HUES48 (cell line): ENCODE results near the gene P3R3URF.

Source experiments
- H3K27ac ChIP-seq: one replicate; pipeline ENCODE4 v1.7.0; 2013; ENCODE audit warnings: low read depth, low read length, inconsistent platforms
- H3K27me3 ChIP-seq: 2 replicates; pipeline ENCODE4 v1.6.1; 2013; ENCODE audit warnings: mild to moderate bottlenecking, low read length; ENCODE audit not compliant: control insufficient read depth, insufficient read depth
- H3K36me3 ChIP-seq: 2 replicates; pipeline ENCODE4 v1.6.1; 2013; ENCODE audit warnings: low read length; ENCODE audit not compliant: control insufficient read depth, insufficient read depth
- H3K4me1 ChIP-seq: 2 replicates; pipeline ENCODE4 v1.6.1; 2013; ENCODE audit warnings: mild to moderate bottlenecking, low read length; ENCODE audit not compliant: control insufficient read depth, insufficient read depth
- H3K4me3 ChIP-seq: 2 replicates; pipeline ENCODE4 v1.5.1; 2013; ENCODE audit warnings: mild to moderate bottlenecking, low read depth, low read length
- H3K9ac ChIP-seq: 2 replicates; pipeline ENCODE4 v1.6.1; 2013; ENCODE audit warnings: mild to moderate bottlenecking, low read depth, low read length, moderate library complexity
- H3K9me3 ChIP-seq: 2 replicates; pipeline ENCODE4 v1.6.1; 2013; ENCODE audit warnings: low read length; ENCODE audit not compliant: control insufficient read depth, insufficient read depth

P3R3URF gene

DNA sequence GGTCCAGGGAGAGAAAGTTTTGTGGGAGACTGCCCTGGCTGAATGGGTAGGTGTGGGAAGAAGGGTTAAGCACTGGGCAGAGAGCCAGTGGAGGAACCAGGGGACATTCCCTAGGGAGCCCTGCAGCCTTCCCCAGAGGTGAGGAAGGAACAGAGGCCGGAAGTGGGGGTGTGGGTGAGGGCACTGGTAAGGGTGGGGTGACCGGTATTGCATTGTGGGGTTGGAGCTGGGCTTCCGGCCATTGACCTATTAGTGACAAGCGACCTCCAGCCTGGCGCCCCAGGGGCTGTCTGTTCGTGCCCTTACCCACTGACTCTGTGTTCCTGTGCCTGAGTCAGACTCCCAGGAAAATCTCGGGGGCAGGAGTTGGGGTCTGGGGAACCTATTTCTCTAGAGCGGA, 4.9 kb downstream of the P3R3URF start:
- H3K9me3 ChIP-seq: no peaks in the 10 kb centered on the region
- no peak overlapping the region for H3K9ac ChIP-seq
- H3K27ac ChIP-seq: no peak overlapping the region
- H3K36me3 ChIP-seq: no peaks in the 10 kb centered on the region
- H3K4me3 ChIP-seq: no peak overlapping the region
- peaks cover 12% of the 10 kb centered on the region for H3K27me3 ChIP-seq
- peaks cover 23% of the 10 kb centered on the region; the same call in 1 of the 2 replicates for H3K4me1 ChIP-seq

DNA sequence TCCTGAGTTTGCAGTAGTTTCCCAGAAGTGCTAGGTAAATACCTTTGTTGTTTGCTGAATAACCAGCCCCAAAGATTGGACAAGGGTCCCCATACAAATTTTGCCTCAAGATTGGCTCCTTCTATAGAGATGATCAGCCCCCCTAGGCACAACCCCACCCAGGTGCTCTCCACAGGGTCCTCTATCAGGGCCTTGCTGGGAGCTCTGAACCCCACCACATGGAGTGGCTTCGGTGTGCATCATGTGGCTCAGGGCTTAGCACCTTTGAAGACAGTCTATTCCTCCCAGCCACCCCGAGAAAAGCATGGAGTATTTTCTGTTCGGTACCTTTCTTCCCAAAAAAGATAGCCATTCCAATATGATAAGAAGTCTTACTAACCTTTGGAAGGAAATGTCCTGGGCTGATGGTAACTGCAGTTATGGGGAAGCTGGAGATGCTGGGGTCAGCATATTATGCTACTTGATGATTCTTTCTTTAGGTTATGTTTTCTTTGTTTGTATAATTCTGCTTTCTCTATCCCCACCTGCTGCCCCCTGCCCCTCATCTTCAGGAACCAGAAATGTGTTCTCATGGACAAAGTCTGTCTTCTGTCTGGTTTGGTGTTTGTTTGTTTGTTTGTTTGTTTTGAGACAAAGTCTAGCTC, 6.4 kb downstream of the P3R3URF start:
- peaks cover 25% of the 10 kb centered on the region; the same call in 1 of the 2 replicates for H3K4me1 ChIP-seq
- H3K9me3 ChIP-seq: no peaks in the 10 kb centered on the region
- H3K4me3 ChIP-seq: no peak overlapping the region
- H3K36me3 ChIP-seq: no peaks in the 10 kb centered on the region
- H3K27me3 ChIP-seq: peaks cover 13% of the 10 kb centered on the region
- H3K27ac ChIP-seq: no peak overlapping the region
- no peak overlapping the region for H3K9ac ChIP-seq

DNA sequence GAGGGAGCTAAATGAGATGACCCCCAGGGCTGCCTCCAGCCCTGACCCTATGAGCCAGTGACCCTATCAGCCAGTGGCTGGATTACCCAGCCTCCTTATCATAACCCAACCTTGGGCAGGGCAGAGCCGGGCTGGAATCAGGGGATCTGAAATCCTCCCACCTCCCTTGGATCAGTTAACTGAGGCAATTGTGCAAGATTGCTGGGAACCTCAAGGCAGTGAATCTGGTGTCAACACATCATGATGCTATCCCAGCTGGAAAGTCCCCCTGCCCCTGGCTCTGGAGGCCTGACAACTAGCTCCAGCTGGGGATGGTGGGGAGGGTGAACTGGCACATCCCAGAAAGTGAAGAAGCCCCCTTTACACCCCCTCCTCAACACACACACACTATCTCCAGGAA, 7.8 kb downstream of the P3R3URF start:
- H3K4me1 ChIP-seq: peaks cover 19% of the 10 kb centered on the region; the same call in 1 of the 2 replicates
- peaks cover 13% of the 10 kb centered on the region for H3K27me3 ChIP-seq
- H3K27ac ChIP-seq: no peak overlapping the region
- H3K36me3 ChIP-seq: no peaks in the 10 kb centered on the region
- H3K9ac ChIP-seq: no peak overlapping the region
- no peak overlapping the region for H3K4me3 ChIP-seq
- no peaks in the 10 kb centered on the region for H3K9me3 ChIP-seq

DNA sequence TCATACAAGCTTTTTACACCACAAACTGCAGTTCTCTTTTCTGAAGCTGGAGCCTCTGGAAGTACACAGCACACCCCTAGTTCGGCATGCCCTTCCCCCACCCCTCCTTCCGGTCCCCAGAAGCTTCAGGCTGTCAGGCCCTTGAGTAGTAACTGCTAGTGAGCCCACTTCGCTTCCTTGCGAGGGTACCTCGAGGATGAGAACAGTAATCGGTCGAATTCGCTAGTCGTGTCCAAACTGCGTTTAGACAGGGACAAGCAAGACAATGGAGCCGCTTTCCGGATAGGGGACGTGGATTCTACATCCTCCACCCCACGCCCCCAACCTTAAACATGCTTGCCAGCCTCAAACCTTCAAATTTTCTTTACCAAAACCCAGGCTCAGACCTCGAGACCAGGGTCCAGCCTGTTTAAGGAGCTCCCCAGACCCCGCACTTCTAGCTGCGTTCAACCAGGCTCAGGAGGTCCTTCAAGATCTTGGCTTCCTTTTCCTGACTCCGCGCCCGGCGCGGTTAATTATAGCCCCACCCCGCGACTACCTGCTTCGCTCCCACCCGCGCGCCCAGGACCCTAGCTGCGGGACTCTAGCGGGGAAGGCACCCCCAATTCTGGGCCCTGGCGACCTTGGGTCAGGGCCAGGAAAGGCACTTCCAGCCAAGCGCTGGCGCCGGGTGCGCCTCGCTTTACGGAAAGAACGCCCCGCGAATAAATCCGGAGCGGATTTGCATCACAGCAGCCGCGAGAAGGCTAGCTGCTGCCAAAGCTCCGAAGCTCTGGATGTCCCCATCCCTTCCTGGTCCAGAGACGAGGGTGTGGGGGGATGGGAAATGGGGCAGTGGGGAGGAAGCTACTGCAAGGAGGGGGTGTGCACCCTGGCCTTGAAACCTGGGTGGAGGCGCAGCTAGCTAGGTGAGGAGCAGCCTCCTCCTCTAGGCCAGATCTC, 9.5 kb downstream of the P3R3URF start:
- Histone ChIP-seq H3K27me3 (peaks cover 13% of the 10 kb centered on the region), H3K4me3 (no peak overlapping the region), H3K9me3 (no peaks in the 10 kb centered on the region), H3K36me3 (no peaks in the 10 kb centered on the region), H3K4me1 (peaks cover 14% of the 10 kb centered on the region; the same call in 1 of the 2 replicates), H3K27ac (no peak overlapping the region), H3K9ac (no peak overlapping the region)

DNA sequence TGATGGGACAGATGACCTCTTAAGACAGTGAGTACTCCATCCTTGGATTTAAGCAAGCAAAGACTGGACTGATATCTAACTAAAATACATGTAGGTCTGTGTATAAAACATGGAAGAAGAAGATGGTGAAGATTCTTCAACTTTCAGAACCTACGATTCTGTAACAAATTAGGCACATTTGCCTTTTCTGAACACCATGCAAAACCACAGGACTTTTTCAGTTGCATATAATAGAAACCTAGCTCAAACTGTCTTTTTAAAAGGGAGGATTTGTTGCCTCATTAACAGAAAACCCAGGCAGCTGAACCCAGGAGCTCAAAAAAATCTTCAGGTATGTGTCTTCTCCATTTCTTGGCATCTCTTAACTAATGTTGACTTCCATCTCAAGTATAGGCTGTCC, 16.1 kb downstream of the P3R3URF start:
- Histone ChIP-seq H3K4me3 (no peak overlapping the region), H3K4me1 (no peaks in the 10 kb centered on the region), H3K27ac (no peak overlapping the region), H3K27me3 (no peaks in the 10 kb centered on the region), H3K9me3 (no peaks in the 10 kb centered on the region), H3K36me3 (no peaks in the 10 kb centered on the region), H3K9ac (no peak overlapping the region)

DNA sequence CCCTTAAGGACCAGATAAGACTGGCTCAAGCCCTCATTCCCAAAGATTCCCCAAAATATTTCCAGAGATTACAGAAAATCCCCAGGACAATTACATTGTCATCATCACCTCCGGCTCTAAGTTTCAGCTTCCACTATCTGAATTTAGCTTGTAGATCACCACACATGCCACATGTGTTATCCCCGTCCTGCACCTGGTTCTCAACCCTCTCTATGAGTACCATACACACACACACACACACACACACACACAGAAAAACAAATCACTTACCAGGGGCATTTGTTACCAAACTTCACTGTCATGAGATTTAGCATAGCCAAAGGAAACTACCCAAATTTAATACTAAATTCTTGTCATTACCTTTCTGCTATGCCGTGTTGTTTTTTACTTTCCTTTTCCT, 16.8 kb downstream of the P3R3URF start:
- H3K9me3 ChIP-seq: no peaks in the 10 kb centered on the region
- no peaks in the 10 kb centered on the region for H3K36me3 ChIP-seq
- H3K4me3 ChIP-seq: no peak overlapping the region
- H3K27ac ChIP-seq: no peak overlapping the region
- H3K27me3 ChIP-seq: no peaks in the 10 kb centered on the region
- H3K4me1 ChIP-seq: no peaks in the 10 kb centered on the region
- H3K9ac ChIP-seq: no peak overlapping the region

DNA sequence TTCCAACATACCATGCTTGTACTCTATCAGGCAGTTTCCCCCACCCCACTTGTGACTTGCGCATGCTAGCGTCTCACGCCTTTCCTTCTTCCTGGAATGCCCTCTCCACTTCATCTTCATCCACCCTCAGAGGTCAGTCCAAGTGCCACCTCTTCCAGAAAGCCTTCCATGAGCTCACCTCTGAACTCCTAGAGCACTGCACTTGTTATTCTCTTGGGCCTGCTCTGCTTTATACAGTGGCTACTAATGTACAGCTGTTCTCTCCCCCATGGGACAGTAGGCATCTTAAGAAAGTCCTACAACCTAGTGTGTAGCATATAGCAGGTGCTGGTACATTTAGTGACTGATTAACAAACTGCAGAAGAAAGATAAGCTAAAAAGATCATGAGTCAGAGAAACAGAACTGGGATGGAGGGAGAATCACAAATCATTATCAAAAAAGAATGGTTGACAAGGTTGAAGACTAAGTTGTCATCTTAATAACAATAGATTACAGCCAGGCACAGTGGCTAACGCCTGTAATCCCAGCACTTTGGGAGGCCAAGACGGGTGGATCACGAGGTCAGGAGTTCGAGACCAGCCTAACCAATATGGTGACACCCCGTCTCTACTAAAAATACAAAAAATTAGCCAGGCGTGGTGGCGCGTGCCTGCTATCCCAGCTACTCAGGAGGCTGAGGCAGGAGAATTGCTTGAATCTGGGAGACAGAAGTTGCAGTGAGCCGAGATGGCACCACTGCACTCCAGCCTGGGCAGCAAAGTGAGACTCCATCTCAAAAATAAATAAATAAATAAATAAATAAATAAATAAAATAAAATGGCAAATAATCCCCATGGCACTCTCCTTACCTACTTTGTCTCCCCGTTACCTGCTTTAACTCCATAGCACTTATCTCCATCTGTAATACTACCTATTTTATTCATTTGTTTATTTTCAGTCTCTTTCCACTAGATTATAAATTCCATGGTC, 17.7 kb downstream of the P3R3URF start:
- Histone ChIP-seq H3K36me3 (no peaks in the 10 kb centered on the region), H3K27ac (no peak overlapping the region), H3K27me3 (no peaks in the 10 kb centered on the region), H3K4me3 (no peak overlapping the region), H3K4me1 (no peaks in the 10 kb centered on the region), H3K9ac (no peak overlapping the region), H3K9me3 (no peaks in the 10 kb centered on the region)

DNA sequence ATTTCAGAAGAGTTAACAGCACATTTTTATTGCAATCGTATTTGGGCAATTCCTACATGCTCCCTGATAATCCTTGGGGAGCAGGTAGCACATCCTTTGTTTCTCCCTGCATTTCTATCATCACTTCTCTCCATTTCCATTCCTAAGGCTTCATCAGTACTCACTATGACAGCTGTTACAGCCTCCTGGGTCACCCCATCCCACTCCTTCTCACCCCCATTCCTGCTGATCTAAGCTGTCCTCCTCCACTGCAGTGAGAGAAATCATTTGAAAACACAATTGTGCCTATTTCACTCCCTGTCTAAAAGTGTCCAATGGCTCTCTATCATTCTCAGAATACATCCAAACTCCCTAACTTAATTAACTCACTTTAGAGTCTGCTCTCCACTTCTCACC, 18.4 kb downstream of the P3R3URF start:
- no peaks in the 10 kb centered on the region for H3K27me3 ChIP-seq
- H3K9ac ChIP-seq: no peak overlapping the region
- H3K27ac ChIP-seq: no peak overlapping the region

DNA sequence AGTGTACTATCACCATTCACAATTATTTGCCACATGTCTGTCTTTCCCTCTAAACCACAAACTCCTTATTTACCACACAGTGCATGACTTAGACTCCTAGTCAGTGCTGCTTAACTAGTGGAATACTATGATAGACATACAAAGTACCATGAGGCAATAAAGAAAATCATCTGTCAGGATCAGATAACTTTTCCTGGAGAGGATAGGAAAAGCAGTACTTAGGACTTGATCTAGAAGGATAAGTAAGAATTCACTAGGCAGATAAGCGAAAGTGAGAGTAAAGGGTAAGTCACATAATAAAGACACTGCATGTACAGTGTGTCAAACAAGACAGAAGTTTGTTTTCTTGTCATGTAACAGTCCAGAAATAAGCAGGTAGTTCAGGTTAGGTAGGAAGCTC, 22.6 kb downstream of the P3R3URF start:
- no peak overlapping the region for H3K4me3 ChIP-seq
- H3K36me3 ChIP-seq: no peaks in the 10 kb centered on the region
- H3K9me3 ChIP-seq: no peaks in the 10 kb centered on the region
- H3K9ac ChIP-seq: no peak overlapping the region
- no peak overlapping the region for H3K27ac ChIP-seq
- no peaks in the 10 kb centered on the region for H3K27me3 ChIP-seq
- 0 out of 2 replicates have a peak, but pooled peaks cover 2% of the 10 kb centered on the region for H3K4me1 ChIP-seq

More for the DNA sequence above, 18.4 kb downstream of the P3R3URF start:
- H3K4me3 ChIP-seq: no peak overlapping the region
- no peaks in the 10 kb centered on the region for H3K9me3 ChIP-seq
- H3K4me1 ChIP-seq: no peaks in the 10 kb centered on the region
- H3K36me3 ChIP-seq: no peaks in the 10 kb centered on the region

DNA sequence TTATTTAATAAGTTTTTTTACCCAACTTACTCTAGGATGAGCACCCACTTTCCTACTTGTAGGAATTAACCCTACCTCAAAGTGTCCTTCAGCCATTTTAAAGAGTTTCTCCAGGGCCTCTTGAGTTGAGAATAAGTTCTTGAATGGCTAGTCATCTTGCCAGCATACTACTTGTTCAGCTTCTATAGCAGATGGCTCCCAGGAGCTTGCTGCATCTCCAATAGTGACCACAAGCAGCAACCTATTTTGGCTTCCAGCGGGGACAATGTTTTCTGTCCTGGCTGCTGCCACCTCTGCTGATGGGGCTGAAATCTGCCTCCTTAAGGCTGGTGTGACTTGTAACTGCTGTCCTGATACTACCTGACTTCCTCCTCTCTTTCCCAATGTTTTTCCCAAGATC, 23.1 kb downstream of the P3R3URF start:
- H3K4me1 ChIP-seq: 0 out of 2 replicates have a peak, but pooled peaks cover 3% of the 10 kb centered on the region
- H3K9me3 ChIP-seq: no peaks in the 10 kb centered on the region
- no peak overlapping the region for H3K4me3 ChIP-seq
- H3K36me3 ChIP-seq: no peaks in the 10 kb centered on the region
- no peak overlapping the region for H3K9ac ChIP-seq
- no peaks in the 10 kb centered on the region for H3K27me3 ChIP-seq
- H3K27ac ChIP-seq: no peak overlapping the region
